D341Med (cell line): ENCODE results near the gene CHRNA5.
A peak's percentile ranks its signal among the peaks of the same experiment; 100 is the strongest.

Experiments used
- DNase-seq: peaks from one replicate; pipeline ENCODE4 v3.0.0; 2012; ENCODE audit warnings: low spot score

CHRNA5 gene

DNA sequence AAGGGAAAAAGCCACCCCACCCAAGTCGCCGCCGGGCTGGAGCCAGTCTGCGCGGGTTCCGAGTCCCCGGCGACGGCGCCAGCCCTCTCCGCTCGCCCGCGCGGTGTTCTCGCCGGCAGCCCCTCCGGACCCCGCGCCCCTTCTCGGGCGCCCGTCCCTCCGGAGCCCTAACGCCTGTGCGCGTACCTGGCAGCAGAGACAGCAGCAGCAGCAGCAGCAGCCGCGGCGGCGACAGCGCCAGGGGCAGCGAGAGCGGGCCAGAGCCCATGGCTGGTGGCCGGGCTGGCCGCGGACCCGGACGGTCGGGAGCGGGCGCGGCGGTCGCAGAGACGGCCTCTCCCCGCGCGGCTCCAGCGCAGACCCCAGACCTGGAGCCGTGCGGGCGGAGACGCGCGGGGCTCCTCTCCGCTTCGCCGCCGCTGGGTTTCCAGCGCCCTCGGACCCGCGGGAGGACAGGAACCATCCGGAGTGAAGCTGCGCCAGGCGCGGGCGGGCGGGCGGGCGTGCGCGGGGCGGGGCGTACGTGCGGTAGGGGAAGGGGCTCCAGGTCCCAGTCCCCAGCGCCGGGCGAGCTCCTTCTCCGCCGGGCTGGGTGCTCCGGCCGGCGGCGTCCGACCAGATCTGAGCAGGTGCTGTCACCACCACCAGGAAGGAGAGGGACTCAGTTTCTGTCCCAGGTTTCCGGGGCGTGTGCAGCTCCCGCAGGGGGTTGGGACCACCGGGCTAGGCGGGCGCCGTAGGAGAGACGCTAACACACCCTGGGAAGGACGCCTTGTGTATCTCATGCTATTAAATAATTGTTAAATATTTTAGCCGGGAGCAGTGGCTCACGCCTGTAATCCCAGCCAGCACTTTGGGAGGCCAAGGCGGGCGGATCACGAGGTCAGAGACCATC lies 55.5 kb downstream of the CHRNA5 start, which contains the start of gene CHRNA3:
CHRNA3 (minus strand) TSS at position 470 of the 895 bp plus-strand sequence; CDS start at position 268, 202 bp downstream.
- peak; percentile 60 for DNase-seq

DNA sequence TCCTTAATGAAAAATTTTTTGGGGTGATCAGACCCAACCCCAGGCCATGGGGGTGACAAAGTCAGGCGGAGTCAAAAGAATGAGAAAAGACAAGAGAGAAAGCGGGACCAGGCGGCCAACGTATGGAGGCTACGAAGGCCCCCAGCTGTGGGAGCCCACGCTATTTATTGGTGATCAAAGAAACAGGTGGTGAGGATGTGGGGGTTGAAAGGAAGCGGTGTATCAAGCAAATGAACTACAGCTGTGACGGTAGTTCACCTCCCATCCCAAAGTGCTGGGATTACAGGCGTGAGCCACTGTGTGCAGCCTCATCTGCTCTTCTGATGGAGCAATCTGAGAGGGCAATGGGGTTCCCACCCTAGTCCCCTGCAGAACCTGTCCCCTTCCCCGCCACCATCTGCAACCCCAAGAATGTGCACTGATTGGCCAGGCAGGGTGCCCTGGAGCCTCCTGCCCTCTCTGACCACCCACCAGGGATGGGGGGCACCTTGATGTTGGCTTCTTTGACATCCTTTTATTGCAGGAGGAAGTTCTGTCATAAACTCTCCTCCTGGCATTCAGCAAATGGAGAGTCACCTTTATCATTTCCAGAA lies 56.6 kb downstream of the CHRNA5 start:
- DNase-seq, result no peak

GRCh38 chr15:78623786-78624497 lies 58.6 kb downstream of the CHRNA5 start:
- peak; percentile 12 for DNase-seq

- DNase-seq, result peak; percentile 11
Measured at GRCh38 chr15:78624651-78625590, 59.6 kb downstream of the CHRNA5 start.

GRCh38 chr15:78625606-78626280 lies 60.4 kb downstream of the CHRNA5 start:
- DNase-seq, result peak; percentile 10

DNA sequence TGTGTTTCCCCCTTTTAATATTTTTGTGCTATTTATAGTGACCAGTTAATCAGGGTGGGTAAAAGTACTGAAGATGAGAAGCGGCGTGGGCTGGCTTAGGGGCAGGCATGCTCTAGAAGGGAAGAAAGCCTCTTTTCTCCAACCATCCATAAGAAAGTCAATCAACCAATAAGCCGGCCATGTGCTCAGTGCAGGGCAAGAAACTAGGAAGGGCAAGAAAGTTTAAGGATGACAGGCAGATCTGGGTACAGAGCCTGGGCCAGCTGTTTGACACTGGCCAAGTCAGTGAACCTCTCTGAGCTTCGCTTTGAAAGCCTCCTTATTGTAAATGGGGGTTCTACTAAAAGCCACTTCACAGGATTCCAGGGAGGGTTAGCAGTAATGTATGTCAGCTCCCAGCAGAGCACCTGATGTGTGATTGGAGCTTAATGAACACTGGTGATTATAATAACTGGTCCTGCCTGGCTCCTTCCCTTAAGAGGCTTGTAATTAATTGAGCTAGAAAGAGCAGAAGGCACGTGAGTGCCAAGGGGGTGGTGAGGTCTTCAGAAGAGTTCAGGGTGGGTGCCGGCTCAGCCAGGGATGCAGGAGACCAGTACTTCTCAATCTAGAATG lies 61.2 kb downstream of the CHRNA5 start:
- no peak for DNase-seq

- DNase-seq, result no peak
Measured at GRCh38 chr15:78627348-78627747, 62.0 kb downstream of the CHRNA5 start.

GRCh38 chr15:78628227-78628626 lies 62.9 kb downstream of the CHRNA5 start:
- DNase-seq, result no peak

DNA sequence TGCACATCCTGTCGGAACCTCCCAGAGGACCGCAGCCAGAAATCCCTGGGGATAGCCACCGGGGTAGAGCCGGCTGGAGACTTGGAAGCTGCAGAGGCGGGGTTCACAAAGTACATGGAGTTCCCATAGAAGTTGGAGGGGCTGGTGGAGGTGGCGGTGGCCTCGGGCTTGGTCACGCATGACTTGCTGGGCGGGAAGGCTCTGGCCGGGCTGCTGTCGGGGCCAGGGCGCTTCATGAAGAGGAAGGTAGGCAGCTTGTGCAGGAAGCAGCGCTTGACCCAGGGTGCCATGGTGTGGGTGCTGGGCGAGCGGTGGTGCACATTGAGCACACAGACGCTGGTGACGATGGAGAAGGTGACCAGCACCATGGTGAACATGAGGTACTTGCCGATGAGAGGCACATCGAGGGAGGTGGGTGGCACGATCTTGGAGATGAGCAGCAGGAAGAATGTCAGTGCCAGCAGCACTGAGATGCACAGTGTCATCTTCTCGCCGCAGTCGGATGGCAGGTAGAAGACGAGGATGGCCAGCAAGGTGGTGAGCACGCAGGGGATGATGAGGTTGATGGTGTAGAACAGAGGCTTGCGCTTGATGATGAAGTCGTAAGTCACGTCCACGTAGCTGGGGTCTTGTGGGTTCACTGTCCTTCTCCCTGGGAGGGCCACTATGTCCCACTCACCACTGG lies 63.9 kb downstream of the CHRNA5 start:
- DNase-seq, result no peak

GRCh38 chr15:78629716-78630065 lies 64.4 kb downstream of the CHRNA5 start:
- no peak for DNase-seq

GRCh38 chr15:78630886-78631633 lies 65.7 kb downstream of the CHRNA5 start:
- peak; percentile 14 for DNase-seq

DNA sequence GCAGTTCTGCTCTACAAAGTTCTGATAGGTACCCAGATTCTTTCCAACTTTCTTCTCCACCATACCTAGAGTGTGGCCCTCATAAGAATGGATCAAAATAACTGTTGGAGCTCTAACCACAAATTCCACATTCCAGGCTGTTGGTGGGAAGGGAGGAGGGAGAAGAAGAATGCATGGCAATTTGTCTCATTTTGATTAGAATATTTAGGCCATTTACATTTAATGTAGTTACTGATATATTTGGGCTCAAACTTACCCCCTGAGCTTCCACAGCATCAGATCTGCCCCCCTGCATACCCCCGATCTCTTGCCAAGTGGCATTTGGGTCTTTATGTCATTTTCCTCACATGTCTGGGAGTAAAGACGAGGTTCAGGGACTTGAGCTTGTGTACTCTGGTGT lies 68.0 kb downstream of the CHRNA5 start:
- DNase-seq, result no peak

- peak; percentile 8 for DNase-seq
Measured at GRCh38 chr15:78634210-78635145, 69.2 kb downstream of the CHRNA5 start.

DNA sequence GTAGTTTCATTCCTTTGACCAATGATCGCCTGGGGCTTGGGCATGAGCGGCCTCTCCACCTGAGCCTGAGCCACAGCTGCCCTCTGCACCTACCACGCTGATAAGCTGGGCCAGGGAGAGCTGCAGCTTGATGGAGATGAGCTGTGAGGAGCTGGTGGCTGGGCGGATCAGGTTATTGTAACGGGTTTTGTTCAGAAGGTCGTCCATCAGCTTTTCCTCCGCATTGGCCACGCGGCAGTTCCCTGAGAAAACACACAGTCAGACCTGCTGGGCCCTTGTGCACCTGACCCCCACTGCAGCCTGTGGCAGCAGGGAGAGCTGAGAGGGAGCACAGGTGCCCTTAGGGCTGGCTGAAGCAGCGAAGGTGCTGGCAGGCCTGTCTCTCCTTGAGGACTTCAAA lies 70.0 kb downstream of the CHRNA5 start:
- no peak for DNase-seq

DNA sequence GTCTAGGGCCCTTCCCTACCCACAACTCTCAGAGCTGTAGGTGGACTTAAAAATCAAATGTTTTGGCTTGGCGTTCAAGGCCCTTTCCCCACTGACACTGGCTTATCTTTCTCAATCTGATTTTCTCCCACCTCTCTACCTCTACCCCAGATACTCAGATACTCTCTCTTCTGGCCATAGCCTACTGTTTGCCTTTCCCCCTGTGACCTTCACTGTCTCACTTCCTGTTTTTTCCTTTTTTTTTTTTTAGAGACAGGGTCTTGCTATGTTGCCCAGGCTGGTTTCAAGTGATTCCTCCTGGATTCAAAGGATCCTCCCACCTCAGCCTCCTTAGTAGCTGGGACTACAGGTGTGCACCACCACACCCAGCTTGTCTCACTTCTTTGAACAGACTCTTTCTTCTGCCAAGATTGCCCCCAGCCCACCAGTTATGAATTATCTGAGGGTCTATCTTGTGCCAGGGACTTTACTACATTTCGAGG lies 71.1 kb downstream of the CHRNA5 start:
- no peak for DNase-seq

DNA sequence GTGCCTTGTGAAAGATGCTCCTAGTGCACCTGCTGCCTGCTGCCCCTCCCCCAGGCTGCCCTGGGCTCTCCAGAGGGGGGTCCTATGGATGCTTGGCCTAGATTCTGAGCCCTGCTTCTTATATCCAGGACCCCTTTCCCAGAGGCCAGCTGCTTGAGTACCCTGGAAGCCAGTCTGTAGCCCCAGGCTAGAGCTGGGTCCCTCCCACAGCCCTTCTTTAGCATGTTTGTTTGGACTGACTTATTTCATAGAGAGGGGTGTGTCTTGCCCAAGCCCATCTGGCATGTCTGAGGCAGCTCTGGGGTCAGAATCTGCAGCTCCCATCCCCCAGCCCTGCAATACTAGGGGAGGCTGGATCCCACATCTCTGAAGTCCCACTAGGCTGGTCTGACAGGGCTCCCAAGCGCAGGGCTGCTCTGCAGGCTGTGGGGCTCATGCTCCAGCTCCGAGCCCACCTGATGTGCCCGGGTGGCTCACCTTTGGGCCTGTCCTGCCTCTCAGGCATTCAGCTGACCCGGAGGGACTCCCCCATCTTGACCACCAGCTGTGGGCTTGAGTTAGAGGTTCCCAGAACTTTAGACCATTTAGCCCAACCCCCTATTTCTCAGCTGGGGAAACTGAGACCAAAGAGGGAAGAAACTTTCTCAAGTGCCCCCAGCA lies 72.6 kb downstream of the CHRNA5 start:
- peak; percentile 32 for DNase-seq

DNA sequence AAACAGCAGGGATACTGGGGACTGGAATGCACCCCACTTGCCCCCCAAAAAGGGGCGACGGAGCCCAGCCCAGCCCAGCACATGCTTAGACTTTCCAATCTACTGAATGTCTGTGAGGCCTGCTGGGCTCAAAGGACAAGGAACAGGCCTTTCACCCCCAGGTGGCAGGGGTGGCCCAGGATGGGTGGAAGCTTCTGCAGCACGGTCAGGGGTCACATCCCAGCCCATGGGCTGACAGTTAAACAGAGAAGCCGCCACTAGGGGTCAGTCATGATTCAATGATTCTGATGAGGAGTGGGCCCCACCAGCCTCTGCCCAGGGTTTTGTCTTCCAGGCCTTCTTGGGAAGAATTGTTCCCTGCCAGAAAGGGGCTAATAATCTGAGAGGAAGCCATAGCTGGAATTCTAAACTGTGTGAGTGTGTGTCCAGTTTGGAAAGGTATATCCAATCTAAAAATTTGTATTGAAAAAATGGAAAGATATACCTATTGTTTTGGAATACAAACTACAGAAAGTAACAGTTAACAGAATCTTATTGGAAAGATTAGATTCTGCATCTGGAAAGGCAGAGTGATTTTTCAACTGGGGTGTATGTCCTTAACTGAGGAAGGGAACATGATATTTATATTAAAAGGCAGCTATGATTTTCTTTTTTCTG lies 73.5 kb downstream of the CHRNA5 start:
- DNase-seq, result peak; percentile 85
